Measurements from ENCODE around the gene MYOF.

- TF ChIP-seq POLR2A (IDR thresholded peaks at IDR 0.05) (no peak), CTCF (IDR thresholded peaks at IDR 0.05) (no peak)
Observed at GRCh38 chr10:93281367-93281720, 200.8 kb downstream of the MYOF start.
